LNCAP (cell line): ENCODE measurements around the gene EIF4E2.

ENCODE experiments used
- TF ChIP-seq, protein P1 (sequence below): fragments of 450-650 bp; IDR thresholded peaks from 2 replicates; pipeline ENCODE4 v1.5.1; 2017; ENCODE audit warnings: mild to moderate bottlenecking

The EIF4E2 gene

DNA sequence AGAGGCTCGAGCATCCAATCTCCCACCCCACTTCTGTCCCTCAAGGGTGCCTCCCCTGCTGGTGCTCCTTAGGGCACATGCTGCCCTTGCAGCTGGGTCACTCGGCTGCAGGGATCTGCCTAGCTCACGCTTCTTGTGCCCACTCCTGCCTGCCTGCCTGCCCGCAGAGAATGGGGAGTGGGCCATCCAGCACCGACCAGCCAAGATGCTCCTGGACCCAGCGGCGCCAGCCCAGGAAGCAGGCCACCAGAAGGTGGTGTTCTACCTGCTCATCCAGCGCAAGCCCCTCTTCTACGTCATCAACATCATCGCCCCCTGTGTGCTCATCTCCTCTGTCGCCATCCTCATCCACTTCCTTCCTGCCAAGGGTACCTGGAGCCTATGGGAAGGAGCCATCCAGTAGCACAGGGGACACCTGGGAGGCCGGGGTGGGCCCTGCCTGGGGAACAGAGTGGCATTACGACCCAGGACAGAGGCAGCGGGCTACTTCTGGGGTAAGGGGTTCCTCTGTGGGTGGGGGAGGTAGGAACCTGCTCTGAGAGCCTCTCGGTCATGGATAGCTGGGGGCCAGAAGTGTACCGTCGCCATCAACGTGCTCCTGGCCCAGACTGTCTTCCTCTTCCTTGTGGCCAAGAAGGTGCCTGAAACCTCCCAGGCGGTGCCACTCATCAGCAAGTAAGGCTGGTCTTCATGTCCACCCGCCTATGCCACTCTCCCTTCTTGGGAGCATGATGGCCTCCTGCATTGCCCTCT, 7.6 kb upstream of the EIF4E2 start:
- TF ChIP-seq, protein P1, sequence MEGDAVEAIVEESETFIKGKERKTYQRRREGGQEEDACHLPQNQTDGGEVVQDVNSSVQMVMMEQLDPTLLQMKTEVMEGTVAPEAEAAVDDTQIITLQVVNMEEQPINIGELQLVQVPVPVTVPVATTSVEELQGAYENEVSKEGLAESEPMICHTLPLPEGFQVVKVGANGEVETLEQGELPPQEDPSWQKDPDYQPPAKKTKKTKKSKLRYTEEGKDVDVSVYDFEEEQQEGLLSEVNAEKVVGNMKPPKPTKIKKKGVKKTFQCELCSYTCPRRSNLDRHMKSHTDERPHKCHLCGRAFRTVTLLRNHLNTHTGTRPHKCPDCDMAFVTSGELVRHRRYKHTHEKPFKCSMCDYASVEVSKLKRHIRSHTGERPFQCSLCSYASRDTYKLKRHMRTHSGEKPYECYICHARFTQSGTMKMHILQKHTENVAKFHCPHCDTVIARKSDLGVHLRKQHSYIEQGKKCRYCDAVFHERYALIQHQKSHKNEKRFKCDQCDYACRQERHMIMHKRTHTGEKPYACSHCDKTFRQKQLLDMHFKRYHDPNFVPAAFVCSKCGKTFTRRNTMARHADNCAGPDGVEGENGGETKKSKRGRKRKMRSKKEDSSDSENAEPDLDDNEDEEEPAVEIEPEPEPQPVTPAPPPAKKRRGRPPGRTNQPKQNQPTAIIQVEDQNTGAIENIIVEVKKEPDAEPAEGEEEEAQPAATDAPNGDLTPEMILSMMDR: no peak

DNA sequence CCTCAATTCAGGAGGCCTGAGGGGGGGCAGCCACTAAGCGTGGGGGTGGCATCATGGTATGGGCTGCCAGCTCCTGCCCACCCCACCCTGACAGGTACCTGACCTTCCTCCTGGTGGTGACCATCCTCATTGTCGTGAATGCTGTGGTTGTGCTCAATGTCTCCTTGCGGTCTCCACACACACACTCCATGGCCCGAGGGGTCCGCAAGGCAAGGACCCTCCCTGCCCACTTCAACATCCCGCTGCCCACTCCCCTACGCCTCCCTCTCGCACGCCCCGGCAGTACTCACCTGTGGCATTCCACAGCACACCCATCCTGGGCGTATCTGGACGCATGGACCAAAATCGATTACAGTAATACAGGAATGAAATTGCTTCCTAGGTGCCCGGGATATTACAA, 7.0 kb upstream of the EIF4E2 start:
- TF ChIP-seq, protein P1: no peak

DNA sequence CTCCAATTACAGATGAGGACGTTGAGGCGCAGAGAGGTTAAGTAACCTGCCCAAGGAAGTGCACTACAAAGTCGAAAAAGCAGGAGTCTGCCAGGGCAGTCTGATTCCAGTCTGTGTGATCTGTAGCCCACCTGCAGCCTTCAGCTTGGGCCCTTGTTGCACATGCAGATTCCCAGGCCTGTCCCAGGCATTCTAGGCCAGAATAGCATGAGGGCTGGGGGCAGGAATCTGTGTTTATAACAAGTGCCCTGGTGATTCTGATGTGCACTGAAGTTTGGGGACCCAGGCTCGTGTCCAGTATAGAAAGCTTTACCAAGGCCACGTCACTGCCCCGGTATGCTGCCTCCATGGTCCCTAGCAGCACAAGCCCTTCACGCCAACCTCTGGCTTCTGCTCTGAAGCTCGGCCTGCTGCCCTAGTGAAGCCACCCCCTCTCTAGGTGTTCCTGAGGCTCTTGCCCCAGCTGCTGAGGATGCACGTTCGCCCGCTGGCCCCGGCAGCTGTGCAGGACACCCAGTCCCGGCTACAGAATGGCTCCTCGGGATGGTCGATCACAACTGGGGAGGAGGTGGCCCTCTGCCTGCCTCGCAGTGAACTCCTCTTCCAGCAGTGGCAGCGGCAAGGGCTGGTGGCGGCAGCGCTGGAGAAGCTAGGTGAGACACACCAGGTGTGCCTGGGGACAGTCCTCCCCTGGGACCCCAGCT, 6.4 kb upstream of the EIF4E2 start:
- TF ChIP-seq, protein P1: no peak

GRCh38 chr2:232544674-232545073, 5.8 kb upstream of the EIF4E2 start:
- TF ChIP-seq, protein P1: no peak

- TF ChIP-seq, protein P1: no peak
Observed at GRCh38 chr2:232545511-232546375, 4.7 kb upstream of the EIF4E2 start.

- TF ChIP-seq, protein P1: no peak
Observed at GRCh38 chr2:232547991-232548390, 2.5 kb upstream of the EIF4E2 start.

DNA sequence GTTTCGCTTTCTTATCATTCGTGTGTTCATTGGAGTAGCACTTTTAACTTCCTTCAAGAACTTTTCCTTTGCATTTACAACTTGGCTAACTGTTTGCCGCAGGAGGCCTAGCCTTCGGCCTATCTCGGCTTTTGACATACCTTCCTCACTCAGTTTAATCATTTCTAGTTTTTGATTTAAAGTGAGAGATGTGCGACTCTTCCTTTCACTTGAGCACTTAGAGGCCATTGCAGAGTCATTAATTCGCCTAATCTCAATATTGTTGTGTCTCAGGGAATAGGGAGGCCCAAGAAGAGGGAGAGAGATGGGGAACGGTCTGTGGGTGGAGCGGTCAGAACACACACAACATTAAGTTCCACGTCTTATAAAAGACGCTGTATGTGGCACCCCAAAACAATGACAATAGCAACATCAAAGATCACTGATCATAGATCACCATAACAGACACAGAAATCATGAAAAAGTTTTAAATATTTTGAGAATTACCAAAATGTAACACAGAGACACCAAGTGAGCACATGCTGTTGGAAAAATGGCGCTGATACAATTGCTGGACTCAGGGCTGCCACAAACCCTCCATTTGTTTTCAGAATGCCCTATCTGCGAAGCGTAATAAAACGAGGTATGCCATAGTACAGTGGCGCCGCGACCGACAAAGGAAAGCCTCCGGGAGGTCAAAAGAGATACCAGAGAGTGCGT, 685 bp upstream of the EIF4E2 start:
- TF ChIP-seq, protein P1: no peak
